Nucleus accumbens (tissue), 56 donors: ENCODE data around the gene STIM1.
"Not testable (repeated sequence)": the region's sequence is repeated elsewhere in the genome, so short reads cannot be mapped to it uniquely, and the experiment has no call there.

ENCODE experiments used
- DNase-seq, 56 donors: peaks; one replicate each; lab custom pipeline; 2025; lab: John Stamatoyannopoulos, UW

The STIM1 gene

GRCh38 chr11:3854977-3855807, at the start of gene STIM1:
Gene STIM1, plus strand, starts transcription at chr11:3855664. Its CDS starts 607 bp downstream, at chr11:3856271.
- peak; percentile 59 to 97 (median 88) for DNase-seq

- peak in 35 of 56 donors; percentile 11 to 65 (median 31) for DNase-seq
Measured at GRCh38 chr11:3807909-3808860, 47.3 kb upstream of the STIM1 start, which contains the start of gene PGAP2. Gene PGAP2, plus strand, starts transcription at chr11:3808560. Its CDS starts 2,700 bp downstream, at chr11:3811260.

- DNase-seq = no peak
Measured at GRCh38 chr11:3808861-3809623, 46.4 kb upstream of the STIM1 start.

- no peak for DNase-seq
Measured at GRCh38 chr11:3809624-3809928, 45.9 kb upstream of the STIM1 start.

GRCh38 chr11:3810446-3810845, 45.0 kb upstream of the STIM1 start:
- DNase-seq = no peak

GRCh38 chr11:3810951-3811350, 44.5 kb upstream of the STIM1 start:
- DNase-seq = peak in 1 of 56 donors; percentile 6

- DNase-seq = not testable (repeated sequence)
Measured at GRCh38 chr11:3814832-3815231, 40.6 kb upstream of the STIM1 start.

GRCh38 chr11:3815845-3816244, 39.6 kb upstream of the STIM1 start:
- no peak for DNase-seq

GRCh38 chr11:3816673-3817072, 38.8 kb upstream of the STIM1 start:
- DNase-seq = no peak

- no peak for DNase-seq
Measured at GRCh38 chr11:3817181-3817800, 38.2 kb upstream of the STIM1 start.

- DNase-seq = no peak
Measured at GRCh38 chr11:3820971-3821370, 34.5 kb upstream of the STIM1 start.

- no peak for DNase-seq
Measured at GRCh38 chr11:3822312-3822711, 33.2 kb upstream of the STIM1 start.

- DNase-seq = peak in 1 of 56 donors; percentile 48
Measured at GRCh38 chr11:3823303-3823702, 32.2 kb upstream of the STIM1 start.

- DNase-seq = no peak
Measured at GRCh38 chr11:3823762-3824506, 31.5 kb upstream of the STIM1 start.

- DNase-seq = peak in 41 of 56 donors; percentile 16 to 81 (median 43)
Measured at GRCh38 chr11:3824714-3825472, 30.6 kb upstream of the STIM1 start.

- DNase-seq = no peak
Measured at GRCh38 chr11:3825473-3826154, 29.9 kb upstream of the STIM1 start.

- DNase-seq = peak in 49 of 56 donors; percentile 25 to 93 (median 77)
Measured at GRCh38 chr11:3826721-3827120, 28.7 kb upstream of the STIM1 start.
